ENCODE data around the gene TXNIP. TPM values are rescaled to one million over a fixed set of nuclear protein-coding genes. Genes with fewer than 3 reads are reported as not detected.
A peak's percentile ranks its signal among the peaks of the same experiment; 100 is the strongest.

TXNIP gene, protein sequence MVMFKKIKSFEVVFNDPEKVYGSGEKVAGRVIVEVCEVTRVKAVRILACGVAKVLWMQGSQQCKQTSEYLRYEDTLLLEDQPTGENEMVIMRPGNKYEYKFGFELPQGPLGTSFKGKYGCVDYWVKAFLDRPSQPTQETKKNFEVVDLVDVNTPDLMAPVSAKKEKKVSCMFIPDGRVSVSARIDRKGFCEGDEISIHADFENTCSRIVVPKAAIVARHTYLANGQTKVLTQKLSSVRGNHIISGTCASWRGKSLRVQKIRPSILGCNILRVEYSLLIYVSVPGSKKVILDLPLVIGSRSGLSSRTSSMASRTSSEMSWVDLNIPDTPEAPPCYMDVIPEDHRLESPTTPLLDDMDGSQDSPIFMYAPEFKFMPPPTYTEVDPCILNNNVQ
- total RNA-seq (100 to 1,000 TPM; 380 to 422 TPM), polyA plus RNA-seq (ENCODE audit: insufficient read length in 6 of 6) (100 to 1,000 TPM; 280 to 539 (median 353) TPM)
- long read RNA-seq, donor 1, transcript TXNIP-202 (2 exons, 509 nt): minor isoform, 10 of 340 reads
- long read RNA-seq, donor 1, transcript TXNIP-204 (8 exons, 2,926 nt): major isoform, 123 of 340 reads
- long read RNA-seq, donor 1, partial matches to known transcripts: 192 of 340 reads
- long read RNA-seq, donor 1, other reads (novel, unspliced or antisense): 12 of 340 reads
- long read RNA-seq, donor 2, transcript TXNIP-202 (2 exons, 509 nt): minor isoform, 6 of 168 reads
- long read RNA-seq, donor 2, transcript TXNIP-204 (8 exons, 2,926 nt): major isoform, 53 of 168 reads
- long read RNA-seq, donor 2, partial matches to known transcripts: 109 of 168 reads
- long read RNA-seq, donor 2, other reads (novel, unspliced or antisense): 0 of 168 reads
- long read RNA-seq, donor 3, transcript TXNIP-204 (8 exons, 2,926 nt): major isoform, 68 of 78 reads
- long read RNA-seq, donor 3, partial matches to known transcripts: 7 of 78 reads
- long read RNA-seq, donor 3, other reads (novel, unspliced or antisense): 0 of 78 reads
- long read RNA-seq, donor 4, transcript TXNIP-204 (8 exons, 2,926 nt): major isoform, 69 of 110 reads
- long read RNA-seq, donor 4, partial matches to known transcripts: 33 of 110 reads
- long read RNA-seq, donor 4, other reads (novel, unspliced or antisense): 8 of 110 reads
- long read RNA-seq, donor 5, transcript TXNIP-204 (8 exons, 2,926 nt): major isoform, 82 of 225 reads
- long read RNA-seq, donor 5, transcript TXNIP-202 (2 exons, 509 nt): minor isoform, 6 of 225 reads
- long read RNA-seq, donor 5, partial matches to known transcripts: 125 of 225 reads
- long read RNA-seq, donor 5, other reads (novel, unspliced or antisense): 11 of 225 reads
- long read RNA-seq, donor 6, transcript TXNIP-204 (8 exons, 2,926 nt): major isoform, 73 of 122 reads
- long read RNA-seq, donor 6, partial matches to known transcripts: 47 of 122 reads
- long read RNA-seq, donor 6, other reads (novel, unspliced or antisense): 0 of 122 reads
- long read RNA-seq, donor 7, transcript TXNIP-204 (8 exons, 2,926 nt): major isoform, 88 of 102 reads
- long read RNA-seq, donor 7, partial matches to known transcripts: 8 of 102 reads
- long read RNA-seq, donor 7, other reads (novel, unspliced or antisense): 0 of 102 reads
- long read RNA-seq, donor 8, transcript TXNIP-204 (8 exons, 2,926 nt): major isoform, 61 of 104 reads
- long read RNA-seq, donor 8, partial matches to known transcripts: 41 of 104 reads
- long read RNA-seq, donor 8, other reads (novel, unspliced or antisense): 0 of 104 reads
- long read RNA-seq, donor 9: 0 reads
- long read RNA-seq, donor 10, transcript TXNIP-204 (8 exons, 2,926 nt): major isoform, 26 of 34 reads
- long read RNA-seq, donor 10, partial matches to known transcripts: 4 of 34 reads
- long read RNA-seq, donor 10, other reads (novel, unspliced or antisense): 4 of 34 reads
- long read RNA-seq, donor 11, transcript TXNIP-204 (8 exons, 2,926 nt): major isoform, 17 of 33 reads
- long read RNA-seq, donor 11, partial matches to known transcripts: 16 of 33 reads
- long read RNA-seq, donor 11, other reads (novel, unspliced or antisense): 0 of 33 reads
- long read RNA-seq, donor 12, transcript TXNIP-204 (8 exons, 2,926 nt): major isoform, 87 of 172 reads
- long read RNA-seq, donor 12, partial matches to known transcripts: 82 of 172 reads
- long read RNA-seq, donor 12, other reads (novel, unspliced or antisense): 0 of 172 reads

DNA sequence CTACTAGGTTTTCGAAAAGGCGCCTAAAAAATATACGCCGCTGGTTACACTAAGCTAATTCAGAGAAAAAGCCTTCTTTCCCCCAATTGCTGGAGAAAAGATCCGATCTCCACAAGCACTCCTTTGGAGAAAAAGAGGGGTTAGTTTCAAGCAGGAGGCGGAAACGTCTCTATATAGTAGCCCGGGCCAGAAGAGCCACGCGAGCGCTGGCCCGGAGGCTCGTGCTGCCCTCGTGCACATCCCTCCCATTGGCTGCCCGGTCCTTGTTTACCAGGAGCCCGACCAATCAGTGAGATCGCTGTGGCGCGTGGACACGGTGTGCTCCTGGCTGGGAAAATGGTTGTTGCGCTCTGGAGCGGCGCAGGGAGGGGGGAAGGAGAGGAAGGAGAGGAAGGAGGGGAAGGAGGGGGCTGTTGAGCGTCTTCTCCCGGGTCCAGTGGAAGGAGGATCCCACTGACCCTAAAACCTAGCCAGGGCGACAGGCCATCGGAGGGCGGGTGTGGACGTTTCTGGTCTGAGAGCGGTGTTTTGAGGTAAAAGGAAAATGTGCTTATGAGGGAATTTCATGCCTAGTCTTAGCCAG is at the start of gene TXNIP:
Gene TXNIP, minus strand, starts transcription at position 147 of the 583 bp plus-strand sequence. CDS start 313 bp downstream, outside the sequence.
- H3K27me3 ChIP-seq: no peaks in the 10 kb centered on the region
- peak within 1 kb of the TSS; percentile 92 for H3K27ac ChIP-seq
- H3K9me3 ChIP-seq: no peaks in the 10 kb centered on the region
- TF ChIP-seq, protein P1, sequence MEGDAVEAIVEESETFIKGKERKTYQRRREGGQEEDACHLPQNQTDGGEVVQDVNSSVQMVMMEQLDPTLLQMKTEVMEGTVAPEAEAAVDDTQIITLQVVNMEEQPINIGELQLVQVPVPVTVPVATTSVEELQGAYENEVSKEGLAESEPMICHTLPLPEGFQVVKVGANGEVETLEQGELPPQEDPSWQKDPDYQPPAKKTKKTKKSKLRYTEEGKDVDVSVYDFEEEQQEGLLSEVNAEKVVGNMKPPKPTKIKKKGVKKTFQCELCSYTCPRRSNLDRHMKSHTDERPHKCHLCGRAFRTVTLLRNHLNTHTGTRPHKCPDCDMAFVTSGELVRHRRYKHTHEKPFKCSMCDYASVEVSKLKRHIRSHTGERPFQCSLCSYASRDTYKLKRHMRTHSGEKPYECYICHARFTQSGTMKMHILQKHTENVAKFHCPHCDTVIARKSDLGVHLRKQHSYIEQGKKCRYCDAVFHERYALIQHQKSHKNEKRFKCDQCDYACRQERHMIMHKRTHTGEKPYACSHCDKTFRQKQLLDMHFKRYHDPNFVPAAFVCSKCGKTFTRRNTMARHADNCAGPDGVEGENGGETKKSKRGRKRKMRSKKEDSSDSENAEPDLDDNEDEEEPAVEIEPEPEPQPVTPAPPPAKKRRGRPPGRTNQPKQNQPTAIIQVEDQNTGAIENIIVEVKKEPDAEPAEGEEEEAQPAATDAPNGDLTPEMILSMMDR (IDR thresholded peaks at IDR 0.05): no peak
- DNase-seq: peak; percentile 98 to 100 (median 99)
- H3K4me3 ChIP-seq: peak within 1 kb of the TSS; percentile 64 to 96
- peak; percentile 90 for ATAC-seq
- H3K4me1 ChIP-seq: peaks cover 21 to 74% of the 10 kb centered on the region in 2 donors
- intact Hi-C loops (cut with DNase I): no loop called here
- peaks cover 0 to 39% of the 10 kb centered on the region in 2 donors for H3K36me3 ChIP-seq

DNA sequence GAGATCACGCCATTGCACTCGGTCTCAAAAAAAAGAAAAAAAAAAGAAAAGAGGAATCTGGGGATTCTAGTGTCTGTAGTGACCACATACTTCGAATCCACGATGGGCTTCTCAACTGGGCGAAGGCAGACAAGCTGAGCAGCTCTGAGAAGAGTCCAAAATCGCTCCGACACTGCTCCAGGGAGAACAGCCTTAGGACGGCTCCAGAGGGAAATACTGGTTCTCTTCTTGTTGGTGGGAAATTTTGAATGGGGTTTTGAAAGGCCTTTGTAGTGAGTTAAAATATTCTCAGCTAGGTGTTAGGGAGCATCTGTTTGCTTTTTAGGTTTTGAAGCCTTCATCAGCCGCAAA is 43.4 kb upstream of the TXNIP start:
- Histone ChIP-seq H3K4me3 (no peak overlapping the region), H3K9me3 (no peaks in the 10 kb centered on the region), H3K27me3 (peaks cover 0 to 11% of the 10 kb centered on the region in 2 donors), H3K36me3 (no peaks in the 10 kb centered on the region), H3K4me1 (peaks cover 0 to 40% of the 10 kb centered on the region in 2 donors), H3K27ac (peak overlapping the region in 1 of 2 donors; percentile 80)
- ATAC-seq (no peak), DNase-seq (no peak)
- TF ChIP-seq, protein P1 (IDR thresholded peaks at IDR 0.05): no peak
- intact Hi-C loops (cut with DNase I): no loop called here

DNA sequence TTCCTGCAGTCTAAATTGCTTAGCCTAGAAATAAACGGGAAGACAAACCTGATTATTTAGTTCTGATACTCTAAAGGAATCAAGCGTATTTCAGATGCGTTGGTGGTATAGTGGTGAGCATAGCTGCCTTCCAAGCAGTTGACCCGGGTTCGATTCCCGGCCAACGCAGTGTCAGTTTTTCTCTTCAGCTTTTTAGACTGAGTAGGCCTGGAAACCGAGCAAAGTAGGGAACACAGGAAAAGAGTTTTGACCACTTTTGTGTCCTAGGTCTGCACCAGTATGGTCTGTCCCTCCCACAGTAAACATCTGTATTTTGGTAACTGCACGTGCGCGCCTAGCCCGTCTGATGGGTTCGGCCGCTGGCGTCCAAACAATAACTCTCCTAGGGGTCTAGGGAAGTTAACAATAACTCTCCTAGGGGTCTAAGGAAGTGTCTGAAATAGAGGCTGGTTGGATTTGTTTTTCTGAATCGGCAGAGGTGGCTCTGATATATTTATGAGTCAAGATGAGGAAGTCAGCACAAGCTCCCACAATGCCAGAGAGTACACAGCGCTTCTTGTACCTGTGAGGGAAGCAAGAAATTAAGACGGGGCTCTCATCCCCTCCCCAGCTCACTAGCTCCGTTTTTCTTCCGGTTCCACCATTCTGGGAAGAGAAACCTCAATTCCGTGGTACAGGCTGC is 40.7 kb upstream of the TXNIP start:
- H3K36me3 ChIP-seq: no peaks in the 10 kb centered on the region
- peaks cover 0 to 11% of the 10 kb centered on the region in 2 donors for H3K27me3 ChIP-seq
- H3K4me3 ChIP-seq: peak overlapping the region; percentile 54 to 57
- peaks cover 0 to 40% of the 10 kb centered on the region in 2 donors for H3K4me1 ChIP-seq
- H3K9me3 ChIP-seq: no peaks in the 10 kb centered on the region
- intact Hi-C loops (cut with DNase I): no loop called here
- TF ChIP-seq, protein P1 (IDR thresholded peaks at IDR 0.05): no peak
- DNase-seq (peak; percentile 67 to 91 (median 84)), ATAC-seq (peak; percentile 60)
- peak overlapping the region; percentile 80 to 89 for H3K27ac ChIP-seq
